ENCODE data around the gene POU2F1. TPM values are rescaled to one million over a fixed set of nuclear protein-coding genes. Genes with fewer than 3 reads are reported as not detected.

The POU2F1 gene
- total and polyA plus RNA-seq, 4 donors = 0.93 to 10.5 (median 6.5) TPM

- TF ChIP-seq REST (IDR thresholded peaks at IDR 0.05) = no peak
Measured at GRCh38 chr1:167250482-167250881, 29.8 kb downstream of the POU2F1 start (continued).

- DNase-seq (ENCODE audit: low spot score) = no peak
- Histone ChIP-seq H3K27me3 (ENCODE audit: control insufficient read depth in 4 of 4, insufficient read depth in 4 of 4, low read length in 3 of 4) (no peaks in the 10 kb centered on the region), H3K4me1 (ENCODE audit: control insufficient read depth in 4 of 4, insufficient read depth in 4 of 4, low read length in 3 of 4) (peaks cover 0 to 5% (median 0%) of the 10 kb centered on the region in 4 donors), H3K36me3 (ENCODE audit: control insufficient read depth in 4 of 4, insufficient read depth in 3 of 4, low read depth in 1 of 4, low read length in 3 of 4) (no peaks in the 10 kb centered on the region), H3K4me3 (ENCODE audit: low read depth in 1 of 3, low read length in 3 of 3) (no peak overlapping the region), H3K9me3 (ENCODE audit: control insufficient read depth in 4 of 4, low read length in 3 of 4) (no peaks in the 10 kb centered on the region), H3K27ac (ENCODE audit: low read depth in 1 of 2, low read length in 2 of 2) (no peak overlapping the region), H3K9ac (ENCODE audit: low read depth in 1 of 2, low read length in 2 of 2) (no peak overlapping the region)
- 98% methylated on average over 4 of the region's 4 CpGs for WGBS
- no peak for TF ChIP-seq HNF4A (conservative IDR thresholded peaks at IDR 0.05)
Measured at GRCh38 chr1:167251472-167251871, 30.8 kb downstream of the POU2F1 start.

- no peaks in the 10 kb centered on the region for H3K27me3 ChIP-seq (ENCODE audit: control insufficient read depth in 4 of 4, insufficient read depth in 4 of 4, low read length in 3 of 4)
- H3K36me3 ChIP-seq (ENCODE audit: control insufficient read depth in 4 of 4, insufficient read depth in 3 of 4, low read depth in 1 of 4, low read length in 3 of 4) = no peaks in the 10 kb centered on the region
- H3K27ac ChIP-seq (ENCODE audit: low read depth in 1 of 2, low read length in 2 of 2) = no peak overlapping the region
- DNase-seq (ENCODE audit: low spot score) = no peak
- no peak overlapping the region for H3K4me3 ChIP-seq (ENCODE audit: low read depth in 1 of 3, low read length in 3 of 3)
- no peaks in the 10 kb centered on the region for H3K9me3 ChIP-seq (ENCODE audit: control insufficient read depth in 4 of 4, low read length in 3 of 4)
- TF ChIP-seq FOXA2 (IDR thresholded peaks at IDR 0.05) (no peak), EGR1 (IDR thresholded peaks at IDR 0.05; ENCODE audit: low read depth in 2 of 2) (no peak), ZBTB33 (IDR thresholded peaks at IDR 0.05) (no peak), MAX (IDR thresholded peaks at IDR 0.05) (no peak), ATF3 (IDR thresholded peaks at IDR 0.05) (no peak)
- H3K4me1 ChIP-seq (ENCODE audit: control insufficient read depth in 4 of 4, insufficient read depth in 4 of 4, low read length in 3 of 4) = peaks cover 0 to 5% (median 0%) of the 10 kb centered on the region in 4 donors
- H3K9ac ChIP-seq (ENCODE audit: low read depth in 1 of 2, low read length in 2 of 2) = no peak overlapping the region
Measured at GRCh38 chr1:167252986-167253385, 32.3 kb downstream of the POU2F1 start.

- TF ChIP-seq NR2F2 (IDR thresholded peaks at IDR 0.05) = peak; percentile 64
- no peak for TF ChIP-seq FOXA1 (IDR thresholded peaks at IDR 0.05)
- no peak overlapping the region for H3K27ac ChIP-seq (ENCODE audit: low read depth in 1 of 2, low read length in 2 of 2)
- H3K9me3 ChIP-seq (ENCODE audit: control insufficient read depth in 4 of 4, low read length in 3 of 4) = no peaks in the 10 kb centered on the region
- DNase-seq (ENCODE audit: low spot score) = no peak
- no peaks in the 10 kb centered on the region for H3K27me3 ChIP-seq (ENCODE audit: control insufficient read depth in 4 of 4, insufficient read depth in 4 of 4, low read length in 3 of 4)
- no peaks in the 10 kb centered on the region for H3K36me3 ChIP-seq (ENCODE audit: control insufficient read depth in 4 of 4, insufficient read depth in 3 of 4, low read depth in 1 of 4, low read length in 3 of 4)
- 71% methylated on average over 5 of the region's 5 CpGs for WGBS
- no peak overlapping the region for H3K9ac ChIP-seq (ENCODE audit: low read depth in 1 of 2, low read length in 2 of 2)
- H3K4me1 ChIP-seq (ENCODE audit: control insufficient read depth in 4 of 4, insufficient read depth in 4 of 4, low read length in 3 of 4) = peaks cover 0 to 8% (median 0%) of the 10 kb centered on the region in 4 donors
- no peak overlapping the region for H3K4me3 ChIP-seq (ENCODE audit: low read depth in 1 of 3, low read length in 3 of 3)
Measured at GRCh38 chr1:167258858-167259257, 38.2 kb downstream of the POU2F1 start.
